ENCODE measurements around the gene TFAP2A.

The TFAP2A gene

DNA sequence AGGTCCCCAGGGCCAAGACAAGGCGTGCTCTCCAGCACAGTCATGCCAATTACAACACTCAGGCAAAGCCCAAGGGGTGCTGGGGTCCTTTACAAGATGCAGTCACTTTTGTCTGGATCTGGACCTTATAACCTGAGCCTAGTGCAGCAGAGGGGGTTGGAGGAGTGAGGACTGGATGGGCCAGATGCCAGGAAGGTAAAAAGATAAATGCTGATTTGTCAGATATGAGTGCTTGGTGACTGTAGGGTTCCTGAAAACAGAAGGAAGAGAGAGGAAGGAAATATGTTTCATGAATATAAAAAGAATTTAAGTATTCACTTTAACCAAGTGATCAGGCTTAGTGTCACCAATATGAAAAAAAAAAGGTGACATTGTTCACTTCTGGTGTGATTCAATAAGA, 43.4 kb upstream of the TFAP2A start:
- CTCF ChIA-PET = no interaction called here

DNA sequence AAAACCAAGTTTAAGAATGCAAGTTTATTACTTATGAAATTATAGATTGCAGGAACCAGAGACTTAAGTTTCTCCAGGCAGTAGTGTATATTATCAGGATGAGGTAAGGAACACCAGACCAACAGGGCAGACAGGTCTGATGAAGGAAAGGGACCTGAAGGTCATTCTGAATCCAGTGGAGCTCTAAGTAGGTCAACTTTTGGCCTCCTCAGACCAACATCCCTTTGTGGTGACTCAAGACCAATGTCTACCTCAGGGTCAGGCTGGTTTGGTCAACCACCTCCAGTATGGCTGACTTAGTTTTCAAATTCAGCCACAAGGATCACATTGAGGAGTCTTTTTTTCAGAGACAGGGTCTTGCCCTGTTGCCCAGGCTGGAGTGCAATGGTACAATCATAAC, 38.7 kb upstream of the TFAP2A start:
- TF ChIP-seq CTBP1 (IDR thresholded peaks at IDR 0.05; ENCODE audit: borderline replicate concordance) (no peak), HDGF (IDR thresholded peaks at IDR 0.05; ENCODE audit: borderline replicate concordance) (no peak), NFRKB (IDR thresholded peaks at IDR 0.05) (no peak), FOXM1 (IDR thresholded peaks at IDR 0.05; ENCODE audit: borderline replicate concordance) (no peak), LEF1 (IDR thresholded peaks at IDR 0.05; ENCODE audit: borderline replicate concordance) (no peak), BHLHE40 (IDR thresholded peaks at IDR 0.05; ENCODE audit: borderline replicate concordance) (no peak), SUZ12 (IDR thresholded peaks at IDR 0.05) (no peak), FOXA1 (IDR thresholded peaks at IDR 0.05) (no peak)
- ChIA-PET POLR2A (no interaction called here), CTCF (interaction anchor here (0.5 kb wide), 1 partner anchor 411 kb away, joined by 4 read pairs; no protein-coding TSS in a partner anchor)
- DNase-seq (ENCODE audit: extremely low spot score) = no peak

More for the DNA sequence above, 43.4 kb upstream of the TFAP2A start:
- TF ChIP-seq ZNF384 (IDR thresholded peaks at IDR 0.05) = no peak
- TF ChIP-seq HDGF (IDR thresholded peaks at IDR 0.05; ENCODE audit: borderline replicate concordance) = no peak
- no peak for TF ChIP-seq FOXM1 (IDR thresholded peaks at IDR 0.05; ENCODE audit: borderline replicate concordance)
- TF ChIP-seq BHLHE40 (IDR thresholded peaks at IDR 0.05; ENCODE audit: borderline replicate concordance) = no peak
- TF ChIP-seq CTBP1 (IDR thresholded peaks at IDR 0.05; ENCODE audit: borderline replicate concordance) = no peak
- no peak for TF ChIP-seq FOXK2 (IDR thresholded peaks at IDR 0.05)
- no peak for TF ChIP-seq ELF4 (IDR thresholded peaks at IDR 0.05)
- no peak for TF ChIP-seq SP1 (IDR thresholded peaks at IDR 0.05)
- TF ChIP-seq TARDBP (IDR thresholded peaks at IDR 0.05) = no peak
- TF ChIP-seq L3MBTL2 (conservative IDR thresholded peaks at IDR 0.05) = no peak
- TF ChIP-seq LEF1 (IDR thresholded peaks at IDR 0.05; ENCODE audit: borderline replicate concordance) = no peak
- no peak for TF ChIP-seq SUZ12 (IDR thresholded peaks at IDR 0.05)
- DNase-seq (ENCODE audit: extremely low spot score) = no peak
- POLR2A ChIA-PET = no interaction called here

DNA sequence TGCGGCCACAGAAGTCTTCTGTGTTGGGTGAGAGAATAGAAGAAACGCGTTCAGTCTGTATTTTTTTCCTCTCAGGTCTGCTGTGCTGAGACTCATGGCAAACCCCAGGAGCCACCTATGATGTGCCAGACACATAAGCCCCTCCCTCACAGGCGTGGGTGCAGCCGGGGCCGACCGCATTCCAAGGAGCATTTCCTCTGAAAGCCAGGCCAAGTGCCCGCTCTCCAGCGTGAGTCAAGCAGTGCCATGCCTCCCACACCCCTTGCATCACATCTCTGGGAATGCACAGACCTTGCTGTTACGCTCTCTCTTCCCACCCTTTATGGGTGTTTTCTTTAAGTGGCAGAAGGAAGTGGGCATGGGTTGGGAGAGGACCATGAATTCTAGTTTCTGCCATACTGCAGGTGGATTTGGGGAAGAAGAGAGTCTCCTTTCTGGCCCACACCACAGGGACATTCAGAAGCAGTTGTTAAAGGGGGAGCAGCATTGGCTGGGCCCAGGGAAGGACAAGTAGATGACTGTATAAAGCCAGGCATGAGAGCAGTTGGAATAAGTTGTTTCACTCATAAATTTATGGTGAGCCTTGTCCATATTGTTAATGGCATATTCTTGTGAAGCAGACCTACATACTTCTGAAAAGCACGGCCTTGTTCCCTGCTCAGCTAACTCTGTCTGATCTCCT, 37.1 kb upstream of the TFAP2A start:
- POLR2A ChIA-PET = no interaction called here
- TF ChIP-seq HDGF (IDR thresholded peaks at IDR 0.05; ENCODE audit: borderline replicate concordance) = no peak
- TF ChIP-seq FOXA1 (IDR thresholded peaks at IDR 0.05) = no peak
- TF ChIP-seq CTBP1 (IDR thresholded peaks at IDR 0.05; ENCODE audit: borderline replicate concordance) = no peak
- no peak for TF ChIP-seq SP1 (IDR thresholded peaks at IDR 0.05)

DNA sequence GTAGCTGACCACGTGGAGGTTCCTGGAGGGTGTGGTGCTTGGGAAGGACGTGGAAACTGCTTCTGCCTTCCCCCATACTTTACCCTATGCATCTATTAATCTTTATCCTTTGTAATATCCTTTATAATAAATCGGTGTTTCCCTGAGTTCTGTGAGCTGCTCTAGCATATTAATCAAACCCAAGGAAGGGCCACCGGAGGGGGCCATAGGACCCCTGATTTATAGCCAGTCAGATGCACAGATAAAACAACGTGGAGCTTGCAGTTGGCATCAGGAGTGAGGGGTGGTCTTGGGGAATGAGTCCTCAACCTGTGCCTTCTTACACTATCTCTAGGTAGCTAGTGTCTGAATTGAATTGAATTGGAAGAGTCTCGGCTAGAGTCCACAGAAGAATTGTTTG, 36.5 kb upstream of the TFAP2A start:
- ChIA-PET POLR2A (no interaction called here), CTCF (interaction anchor here (1.5 kb wide), 1 partner anchor 14 kb away, joined by 6 read pairs; no protein-coding TSS in a partner anchor)

More for the DNA sequence above, 37.1 kb upstream of the TFAP2A start:
- CTCF ChIA-PET = interaction anchor here (1.5 kb wide), 1 partner anchor 14 kb away, joined by 6 read pairs; no protein-coding TSS in a partner anchor
- no peak for DNase-seq (ENCODE audit: extremely low spot score)

DNA sequence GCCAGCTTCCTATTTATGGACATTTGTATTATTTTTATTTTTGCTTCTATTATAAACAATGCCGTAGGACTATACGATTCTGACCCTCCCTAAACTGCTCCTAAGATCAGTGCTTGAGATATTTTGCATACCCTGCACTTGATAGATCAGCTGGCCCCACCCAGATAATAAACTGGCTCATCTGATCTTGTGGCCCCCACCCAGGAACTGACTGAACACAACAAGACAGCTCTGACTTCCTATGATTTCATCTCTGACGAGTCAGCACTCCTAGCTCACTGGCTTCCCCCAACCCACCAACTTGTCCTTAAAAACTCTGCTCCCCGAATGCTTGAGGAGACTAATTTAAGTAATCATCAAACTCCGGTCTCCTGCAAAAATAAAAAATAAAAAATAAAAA, 34.9 kb upstream of the TFAP2A start:
- DNase-seq (ENCODE audit: extremely low spot score) = no peak
- TF ChIP-seq L3MBTL2 (conservative IDR thresholded peaks at IDR 0.05) (no peak), TARDBP (IDR thresholded peaks at IDR 0.05) (no peak), FOXM1 (IDR thresholded peaks at IDR 0.05; ENCODE audit: borderline replicate concordance) (no peak), SP1 (IDR thresholded peaks at IDR 0.05) (no peak), ELF4 (IDR thresholded peaks at IDR 0.05) (no peak)
- TF ChIP-seq, protein P1, sequence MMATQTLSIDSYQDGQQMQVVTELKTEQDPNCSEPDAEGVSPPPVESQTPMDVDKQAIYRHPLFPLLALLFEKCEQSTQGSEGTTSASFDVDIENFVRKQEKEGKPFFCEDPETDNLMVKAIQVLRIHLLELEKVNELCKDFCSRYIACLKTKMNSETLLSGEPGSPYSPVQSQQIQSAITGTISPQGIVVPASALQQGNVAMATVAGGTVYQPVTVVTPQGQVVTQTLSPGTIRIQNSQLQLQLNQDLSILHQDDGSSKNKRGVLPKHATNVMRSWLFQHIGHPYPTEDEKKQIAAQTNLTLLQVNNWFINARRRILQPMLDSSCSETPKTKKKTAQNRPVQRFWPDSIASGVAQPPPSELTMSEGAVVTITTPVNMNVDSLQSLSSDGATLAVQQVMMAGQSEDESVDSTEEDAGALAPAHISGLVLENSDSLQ (IDR thresholded peaks at IDR 0.05) = no peak
- ChIA-PET CTCF (no interaction called here), POLR2A (no interaction called here)

More for the DNA sequence above, 36.5 kb upstream of the TFAP2A start:
- TF ChIP-seq ARNT (IDR thresholded peaks at IDR 0.05) (no peak), NFRKB (IDR thresholded peaks at IDR 0.05) (no peak), BHLHE40 (IDR thresholded peaks at IDR 0.05; ENCODE audit: borderline replicate concordance) (no peak), SP1 (IDR thresholded peaks at IDR 0.05) (no peak)
- DNase-seq (ENCODE audit: extremely low spot score) = no peak

DNA sequence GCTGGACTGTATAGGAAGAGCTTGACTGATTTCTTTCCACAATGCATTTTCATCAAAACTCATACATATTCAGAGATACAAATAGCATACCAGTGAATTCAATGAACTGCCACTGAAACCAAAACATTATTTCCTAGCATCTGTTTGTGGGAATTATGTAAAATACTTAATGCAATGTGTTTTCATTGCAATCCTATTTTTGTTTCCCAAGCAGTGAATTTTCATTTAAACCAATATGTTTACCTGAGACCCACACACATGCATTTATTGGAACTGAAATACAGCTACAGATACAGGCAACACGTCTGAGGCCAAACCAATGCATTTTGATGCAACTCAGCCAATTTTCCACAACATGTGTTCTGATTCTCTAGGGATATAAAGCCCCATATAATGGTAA, 33.2 kb upstream of the TFAP2A start:
- DNase-seq (ENCODE audit: extremely low spot score) = no peak
- no peak for TF ChIP-seq TARDBP (IDR thresholded peaks at IDR 0.05)
- no peak for TF ChIP-seq BHLHE40 (IDR thresholded peaks at IDR 0.05; ENCODE audit: borderline replicate concordance)
- no peak for TF ChIP-seq NFRKB (IDR thresholded peaks at IDR 0.05)
- no peak for TF ChIP-seq LEF1 (IDR thresholded peaks at IDR 0.05; ENCODE audit: borderline replicate concordance)
- TF ChIP-seq CTBP1 (IDR thresholded peaks at IDR 0.05; ENCODE audit: borderline replicate concordance) = no peak
- TF ChIP-seq ELF4 (IDR thresholded peaks at IDR 0.05) = no peak
- TF ChIP-seq FOXM1 (IDR thresholded peaks at IDR 0.05; ENCODE audit: borderline replicate concordance) = no peak
- no peak for TF ChIP-seq L3MBTL2 (conservative IDR thresholded peaks at IDR 0.05)
- no peak for TF ChIP-seq ZNF384 (IDR thresholded peaks at IDR 0.05)
- no peak for TF ChIP-seq HDGF (IDR thresholded peaks at IDR 0.05; ENCODE audit: borderline replicate concordance)
- ChIA-PET POLR2A (no interaction called here), CTCF (no interaction called here)

DNA sequence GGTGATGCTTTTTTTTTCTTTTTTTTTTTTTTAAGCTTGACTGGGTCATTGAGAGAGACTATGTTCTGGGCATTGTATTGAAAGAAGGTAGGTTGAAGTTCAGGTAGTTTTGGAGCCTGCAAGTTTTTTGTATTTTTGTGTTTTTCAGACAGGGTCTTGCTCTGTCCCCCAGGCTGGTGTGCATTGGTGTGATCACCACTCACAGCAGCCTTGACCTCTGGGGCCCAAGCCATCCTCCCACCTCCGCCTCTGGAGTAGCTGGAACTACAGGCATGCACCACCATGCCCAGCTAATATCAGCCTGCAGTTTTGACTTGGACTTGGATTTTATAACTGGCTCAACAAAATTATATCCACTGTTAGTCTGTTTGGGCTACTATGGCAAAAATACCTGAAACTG, 31.7 kb upstream of the TFAP2A start:
- no peak for DNase-seq (ENCODE audit: extremely low spot score)
- ChIA-PET CTCF (no interaction called here), POLR2A (no interaction called here)
- no peak for TF ChIP-seq LEF1 (IDR thresholded peaks at IDR 0.05; ENCODE audit: borderline replicate concordance)
- no peak for TF ChIP-seq ARNT (IDR thresholded peaks at IDR 0.05)
- no peak for TF ChIP-seq TARDBP (IDR thresholded peaks at IDR 0.05)
- TF ChIP-seq, protein P1 (IDR thresholded peaks at IDR 0.05) = no peak
- TF ChIP-seq FOXA1 (IDR thresholded peaks at IDR 0.05) = no peak
- TF ChIP-seq BHLHE40 (IDR thresholded peaks at IDR 0.05; ENCODE audit: borderline replicate concordance) = no peak
- no peak for TF ChIP-seq HDGF (IDR thresholded peaks at IDR 0.05; ENCODE audit: borderline replicate concordance)
- no peak for TF ChIP-seq FOXK2 (IDR thresholded peaks at IDR 0.05)
- no peak for TF ChIP-seq ZNF384 (IDR thresholded peaks at IDR 0.05)
- TF ChIP-seq L3MBTL2 (conservative IDR thresholded peaks at IDR 0.05) = no peak
- no peak for TF ChIP-seq NFRKB (IDR thresholded peaks at IDR 0.05)
- no peak for TF ChIP-seq CTBP1 (IDR thresholded peaks at IDR 0.05; ENCODE audit: borderline replicate concordance)
- TF ChIP-seq SUZ12 (IDR thresholded peaks at IDR 0.05) = no peak
- TF ChIP-seq SP1 (IDR thresholded peaks at IDR 0.05) = no peak
- no peak for TF ChIP-seq FOXM1 (IDR thresholded peaks at IDR 0.05; ENCODE audit: borderline replicate concordance)
- no peak for TF ChIP-seq ELF4 (IDR thresholded peaks at IDR 0.05)
